Measurements from ENCODE around the gene FAM174B.

DNA sequence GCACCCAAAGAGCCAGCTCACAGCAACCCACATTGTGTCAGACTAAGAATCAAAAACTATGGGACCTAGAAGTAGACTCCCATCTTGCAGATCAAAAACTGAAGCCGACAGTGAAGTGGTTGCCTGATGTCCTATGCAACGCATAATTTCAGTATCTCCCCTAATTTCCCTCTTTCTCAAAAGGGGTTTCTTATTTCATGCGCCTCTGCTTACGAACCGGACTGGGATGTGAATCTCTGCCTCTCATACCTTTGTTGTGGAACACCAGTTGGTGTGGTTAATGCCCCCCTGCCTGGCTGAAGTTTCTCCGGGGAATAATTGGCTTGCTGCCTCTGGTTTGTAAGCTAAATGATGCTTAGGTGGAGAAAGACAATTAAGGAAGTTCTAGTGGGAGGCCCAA, 514 bp upstream of the FAM174B start:
- TF ChIP-seq, protein P1, sequence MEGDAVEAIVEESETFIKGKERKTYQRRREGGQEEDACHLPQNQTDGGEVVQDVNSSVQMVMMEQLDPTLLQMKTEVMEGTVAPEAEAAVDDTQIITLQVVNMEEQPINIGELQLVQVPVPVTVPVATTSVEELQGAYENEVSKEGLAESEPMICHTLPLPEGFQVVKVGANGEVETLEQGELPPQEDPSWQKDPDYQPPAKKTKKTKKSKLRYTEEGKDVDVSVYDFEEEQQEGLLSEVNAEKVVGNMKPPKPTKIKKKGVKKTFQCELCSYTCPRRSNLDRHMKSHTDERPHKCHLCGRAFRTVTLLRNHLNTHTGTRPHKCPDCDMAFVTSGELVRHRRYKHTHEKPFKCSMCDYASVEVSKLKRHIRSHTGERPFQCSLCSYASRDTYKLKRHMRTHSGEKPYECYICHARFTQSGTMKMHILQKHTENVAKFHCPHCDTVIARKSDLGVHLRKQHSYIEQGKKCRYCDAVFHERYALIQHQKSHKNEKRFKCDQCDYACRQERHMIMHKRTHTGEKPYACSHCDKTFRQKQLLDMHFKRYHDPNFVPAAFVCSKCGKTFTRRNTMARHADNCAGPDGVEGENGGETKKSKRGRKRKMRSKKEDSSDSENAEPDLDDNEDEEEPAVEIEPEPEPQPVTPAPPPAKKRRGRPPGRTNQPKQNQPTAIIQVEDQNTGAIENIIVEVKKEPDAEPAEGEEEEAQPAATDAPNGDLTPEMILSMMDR (IDR thresholded peaks at IDR 0.05): no peak
- TF ChIP-seq POLR2A (IDR thresholded peaks at IDR 0.05) (no peak), EP300 (IDR thresholded peaks at IDR 0.05) (no peak)

Measured in ovary (tissue), 3 donors.